Loucy (cell line): Measurements from ENCODE around the gene PSG4.
"Not testable (repeated sequence)": the region's sequence is repeated elsewhere in the genome, so short reads cannot be mapped to it uniquely, and the experiment has no call there.

Experiments used
- H2AFZ ChIP-seq: fragments of 200-600 bp; sonication (generic); 2 replicates; pipeline ENCODE4 v1.6.0; 2016; ENCODE audit warnings: antibody characterized with exemption, mild to moderate bottlenecking, low read length, moderate library complexity
- H3F3A ChIP-seq: fragments of 200-600 bp; 2 replicates; pipeline ENCODE4 v1.6.0; 2016; ENCODE audit warnings: antibody characterized with exemption, low read depth, mild to moderate bottlenecking
- H3K27me3 ChIP-seq: fragments of 200-600 bp; sonication (generic); 2 replicates; pipeline ENCODE4 v1.6.1; 2014; ENCODE audit warnings: low read length, mild to moderate bottlenecking; ENCODE audit not compliant: insufficient read depth, poor library complexity, severe bottlenecking
- H3K36me3 ChIP-seq: fragments of 200-600 bp; sonication (generic); 2 replicates; pipeline ENCODE4 v1.6.1; 2016; ENCODE audit warnings: low read length; ENCODE audit not compliant: insufficient read depth
- H3K4me1 ChIP-seq: fragments of 200-600 bp; sonication (generic); 2 replicates; pipeline ENCODE4 v1.5.1; 2014; ENCODE audit warnings: low read length, mild to moderate bottlenecking; ENCODE audit not compliant: insufficient read depth, poor library complexity, severe bottlenecking
- H3K4me2 ChIP-seq: fragments of 200-600 bp; sonication (generic); 2 replicates; pipeline ENCODE4 v1.6.0; 2014; ENCODE audit warnings: antibody characterized with exemption, low read length, low read depth, mild to moderate bottlenecking; ENCODE audit not compliant: poor library complexity, severe bottlenecking
- H3K4me3 ChIP-seq: fragments of 200-600 bp; sonication (generic); 2 replicates; pipeline ENCODE4 v1.5.1; 2014; ENCODE audit warnings: low read length, mild to moderate bottlenecking, mixed read lengths; ENCODE audit not compliant: poor library complexity, severe bottlenecking
- H3K79me2 ChIP-seq: fragments of 200-600 bp; sonication (generic); 2 replicates; pipeline ENCODE4 v1.6.1; 2014; ENCODE audit warnings: low read length; ENCODE audit not compliant: insufficient read depth
- H3K9ac ChIP-seq: fragments of 200-600 bp; sonication (generic); 2 replicates; pipeline ENCODE4 v1.6.0; 2014; ENCODE audit warnings: mild to moderate bottlenecking, low read depth, low read length, moderate library complexity; ENCODE audit not compliant: poor library complexity, severe bottlenecking
- H3K9me2 ChIP-seq: fragments of 200-600 bp; sonication (generic); replicated peaks from 2 replicates; pipeline ENCODE4 v1.6.1; 2016; ENCODE audit warnings: low read depth, low read length, mixed read lengths
- H3K9me3 ChIP-seq: fragments of 200-600 bp; sonication (generic); 2 replicates; pipeline ENCODE4 v1.6.1; 2014; ENCODE audit warnings: mild to moderate bottlenecking, antibody characterized with exemption, low read length, low read depth; ENCODE audit not compliant: insufficient read depth
- H4K20me1 ChIP-seq: fragments of 200-600 bp; sonication (generic); 2 replicates; pipeline ENCODE4 v1.6.0; 2014; ENCODE audit warnings: antibody characterized with exemption, low read length, mild to moderate bottlenecking; ENCODE audit not compliant: insufficient read depth, poor library complexity, severe bottlenecking
- EZH2phosphoT487 ChIP-seq: fragments of 200-600 bp; IDR thresholded peaks from 2 replicates; pipeline ENCODE4 v1.6.1; 2018; ENCODE audit warnings: antibody characterized with exemption, mild to moderate bottlenecking, moderate library complexity, borderline replicate concordance
- TF ChIP-seq, protein P1 (sequence below): fragments of 200-600 bp; sonication (generic); conservative IDR thresholded peaks from 2 replicates; pipeline ENCODE4 v1.5.1; 2014; ENCODE audit warnings: mild to moderate bottlenecking, antibody characterized with exemption, low read length

Gene PSG4

DNA sequence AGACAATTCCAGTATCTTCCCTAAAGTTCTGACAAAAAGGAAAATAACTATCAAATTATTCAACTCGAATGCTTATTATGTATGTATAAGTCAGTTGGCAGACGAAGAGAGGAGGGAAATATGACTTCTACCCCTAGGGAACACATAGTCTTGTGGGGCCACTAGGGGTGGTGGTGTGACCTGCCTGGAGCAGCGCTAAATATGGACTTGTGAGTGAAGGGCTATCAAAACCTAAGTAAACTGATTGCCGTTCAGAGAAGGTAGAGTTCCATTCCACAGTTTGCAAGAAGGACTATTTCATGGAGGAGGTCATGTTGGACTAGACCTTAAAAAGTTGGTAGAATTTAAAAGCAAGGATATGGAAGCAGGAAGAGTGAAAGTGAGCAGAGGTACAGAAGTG, 32.8 kb upstream of the PSG4 start:
- not testable (repeated sequence) for H3K79me2 ChIP-seq, H3K4me2 ChIP-seq, H3K9me3 ChIP-seq, H3F3A ChIP-seq, H3K9ac ChIP-seq, H3K36me3 ChIP-seq, H4K20me1 ChIP-seq, H3K4me1 ChIP-seq, H3K4me3 ChIP-seq, H2AFZ ChIP-seq, H3K9me2 ChIP-seq, H3K27me3 ChIP-seq

DNA sequence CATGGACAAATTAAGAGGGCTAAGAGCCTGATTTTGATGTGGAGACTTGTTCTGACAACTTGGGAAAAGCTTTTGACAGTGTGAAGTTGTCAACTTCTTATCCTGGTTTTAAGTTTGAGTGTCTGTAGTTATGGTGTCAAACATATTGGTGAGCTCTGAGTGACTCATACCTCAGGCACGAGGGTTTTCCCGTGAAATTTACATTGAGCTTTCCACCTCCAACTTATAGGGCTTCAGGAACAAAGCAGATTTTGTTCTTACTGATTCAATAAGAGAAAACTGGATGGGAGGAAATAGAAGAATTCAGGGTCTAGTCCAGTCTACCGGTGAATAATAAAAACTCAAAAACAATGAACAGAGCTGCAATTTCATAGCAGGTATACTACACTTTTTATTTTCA, 30.2 kb upstream of the PSG4 start:
- H3K4me1 ChIP-seq, H4K20me1 ChIP-seq, H3K4me3 ChIP-seq, H3K9me2 ChIP-seq, H3K4me2 ChIP-seq, H3F3A ChIP-seq, H3K36me3 ChIP-seq, H3K27me3 ChIP-seq, H3K79me2 ChIP-seq, H3K9ac ChIP-seq, H3K9me3 ChIP-seq, H2AFZ ChIP-seq: not testable (repeated sequence)

DNA sequence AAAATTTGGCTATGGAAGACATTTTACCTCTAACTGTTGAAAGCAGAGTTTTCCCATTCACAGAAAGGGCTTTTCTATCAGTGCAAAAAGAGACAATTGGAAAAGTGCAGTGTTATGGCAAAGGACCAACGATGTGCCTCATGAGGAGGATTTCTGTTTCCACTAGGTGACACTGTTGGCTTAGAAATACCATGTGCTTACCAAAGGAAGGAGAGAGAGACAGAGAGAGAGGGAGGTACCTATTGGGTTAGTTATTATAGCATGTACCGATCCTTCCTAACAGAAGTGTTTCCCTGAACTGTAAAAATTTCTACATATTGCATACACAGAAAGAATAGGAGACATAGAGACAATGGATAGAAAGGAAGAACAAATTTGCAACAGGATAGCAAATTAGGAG, 23.9 kb upstream of the PSG4 start:
- Histone ChIP-seq H3K79me2 (no peaks in the 10 kb centered on the region), H3F3A (no peaks in the 10 kb centered on the region), H4K20me1 (no peaks in the 10 kb centered on the region), H2AFZ (no peak overlapping the region), H3K4me3 (no peak overlapping the region), H3K9ac (no peak overlapping the region), H3K36me3 (no peaks in the 10 kb centered on the region), H3K4me2 (no peak overlapping the region), H3K27me3 (no peaks in the 10 kb centered on the region), H3K9me2 (no peaks in the 10 kb centered on the region), H3K4me1 (no peaks in the 10 kb centered on the region), H3K9me3 (no peaks in the 10 kb centered on the region)
- TF ChIP-seq EZH2phosphoT487: no peak
- TF ChIP-seq, protein P1, sequence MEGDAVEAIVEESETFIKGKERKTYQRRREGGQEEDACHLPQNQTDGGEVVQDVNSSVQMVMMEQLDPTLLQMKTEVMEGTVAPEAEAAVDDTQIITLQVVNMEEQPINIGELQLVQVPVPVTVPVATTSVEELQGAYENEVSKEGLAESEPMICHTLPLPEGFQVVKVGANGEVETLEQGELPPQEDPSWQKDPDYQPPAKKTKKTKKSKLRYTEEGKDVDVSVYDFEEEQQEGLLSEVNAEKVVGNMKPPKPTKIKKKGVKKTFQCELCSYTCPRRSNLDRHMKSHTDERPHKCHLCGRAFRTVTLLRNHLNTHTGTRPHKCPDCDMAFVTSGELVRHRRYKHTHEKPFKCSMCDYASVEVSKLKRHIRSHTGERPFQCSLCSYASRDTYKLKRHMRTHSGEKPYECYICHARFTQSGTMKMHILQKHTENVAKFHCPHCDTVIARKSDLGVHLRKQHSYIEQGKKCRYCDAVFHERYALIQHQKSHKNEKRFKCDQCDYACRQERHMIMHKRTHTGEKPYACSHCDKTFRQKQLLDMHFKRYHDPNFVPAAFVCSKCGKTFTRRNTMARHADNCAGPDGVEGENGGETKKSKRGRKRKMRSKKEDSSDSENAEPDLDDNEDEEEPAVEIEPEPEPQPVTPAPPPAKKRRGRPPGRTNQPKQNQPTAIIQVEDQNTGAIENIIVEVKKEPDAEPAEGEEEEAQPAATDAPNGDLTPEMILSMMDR: peak; percentile 37

DNA sequence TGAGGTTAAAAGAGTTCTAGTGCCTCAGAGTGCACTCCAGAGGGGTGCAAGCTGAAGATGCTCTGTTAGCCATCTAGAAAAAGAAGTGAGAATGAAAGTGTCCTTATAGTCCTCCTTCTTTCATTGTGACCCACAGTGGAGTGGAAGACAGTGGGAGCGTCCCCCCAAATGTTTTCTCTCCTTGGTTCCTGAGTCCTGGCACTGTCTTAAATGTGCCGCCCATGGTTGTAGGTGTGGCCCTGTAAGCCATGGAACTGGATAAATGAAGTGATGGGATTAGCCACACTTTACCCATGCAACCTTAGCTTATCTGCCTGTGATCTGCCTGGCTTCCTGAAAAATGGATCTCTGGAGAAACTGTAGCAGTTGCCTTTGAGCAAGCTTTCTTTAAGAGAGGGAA, 23.3 kb upstream of the PSG4 start:
- H3K4me3 ChIP-seq, H2AFZ ChIP-seq, H3K36me3 ChIP-seq, H3K9me3 ChIP-seq, H4K20me1 ChIP-seq, H3F3A ChIP-seq, H3K9me2 ChIP-seq, H3K9ac ChIP-seq, H3K27me3 ChIP-seq, H3K79me2 ChIP-seq, H3K4me2 ChIP-seq, H3K4me1 ChIP-seq: not testable (repeated sequence)

DNA sequence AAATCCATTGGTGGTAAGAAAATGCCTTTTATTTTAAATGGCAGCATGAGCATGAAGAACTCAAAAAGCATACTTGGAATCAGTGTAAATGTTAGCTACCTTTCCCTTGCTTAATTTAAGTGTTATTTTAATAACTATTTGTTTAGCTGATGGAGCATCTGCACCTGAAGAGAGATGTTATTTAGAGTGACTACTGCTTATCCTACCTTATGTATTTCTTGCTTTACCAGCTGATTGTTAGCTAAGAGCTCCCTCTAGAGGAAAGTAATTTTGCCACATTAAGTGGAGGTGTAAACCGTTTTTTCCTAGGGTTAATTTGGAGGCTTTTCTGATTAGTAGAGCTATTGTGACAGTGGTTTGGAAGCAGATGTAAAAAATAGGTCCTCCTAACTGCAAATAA, 21.5 kb upstream of the PSG4 start:
- not testable (repeated sequence) for H3K36me3 ChIP-seq, H4K20me1 ChIP-seq, H3K79me2 ChIP-seq, H3K9ac ChIP-seq, H2AFZ ChIP-seq, H3K4me2 ChIP-seq, H3K9me3 ChIP-seq, H3K9me2 ChIP-seq, H3F3A ChIP-seq, H3K4me1 ChIP-seq, H3K4me3 ChIP-seq, H3K27me3 ChIP-seq
